Right atrium auricular region (tissue), 2 donors: ENCODE data around the gene MIPOL1. TPM values are rescaled to one million over a fixed set of nuclear protein-coding genes. Genes with fewer than 3 reads are reported as not detected.

Experiments used
- DNase-seq: peaks from one replicate; pipeline ENCODE4 v3.0.0-alpha.2; 2019; ENCODE audit warnings: low spot score
- H3K27ac ChIP-seq, 2 donors: fragments of 200-600 bp; sonication (generic); 1 replicate in 1 of 2; 2 replicates in 1 of 2; pipeline ENCODE4 v1.5.1; 2016 to 2019
- H3K27me3 ChIP-seq, 2 donors: fragments of 200-600 bp; sonication (generic); one replicate each; pipeline versions ENCODE4 v1.5.1 to v1.6.0; 2017 to 2019
- H3K36me3 ChIP-seq: fragments of 200-600 bp; sonication (generic); one replicate; pipeline ENCODE4 v1.5.1; 2016
- H3K4me1 ChIP-seq, 2 donors: fragments of 200-600 bp; sonication (generic); one replicate each; pipeline versions ENCODE4 v1.5.1 to v1.6.0; 2017 to 2019
- H3K4me3 ChIP-seq, 2 donors: fragments of 200-600 bp; sonication (generic); 1 replicate in 1 of 2; 2 replicates in 1 of 2; pipeline ENCODE4 v1.5.1; 2017 to 2019; ENCODE audit warnings: mild to moderate bottlenecking in 1 of 2, moderate library complexity in 1 of 2
- H3K9me3 ChIP-seq, 2 donors: fragments of 200-600 bp; sonication (generic); one replicate each; pipeline ENCODE4 v1.5.1; 2019
- CTCF ChIP-seq, 2 donors: fragments of 200-600 bp; sonication (generic); IDR thresholded peaks; one replicate each; pipeline ENCODE4 v1.5.1; 2019; ENCODE audit warnings: antibody characterized with exemption in 2 of 2
- total RNA-seq, 2 donors: library from RNA; depleted of rRNA; stranded (reverse); fragments of >200 nt; gene quantifications; one replicate each; pipeline ENCODE4 v1.1.0, GENCODE V29; 2016

MIPOL1 gene
- total RNA-seq, 2 donors from 2014 or later = 4.9 to 6.2 TPM

- no peak for TF ChIP-seq CTCF (IDR thresholded peaks at IDR 0.05)
These were observed 369.2 kb downstream of the MIPOL1 start for GRCh38 chr14:37566811-37567371.

GRCh38 chr14:37569729-37570128 lies 372.0 kb downstream of the MIPOL1 start:
- no peak overlapping the region for H3K27ac ChIP-seq
- TF ChIP-seq CTCF (IDR thresholded peaks at IDR 0.05) = no peak
- H3K36me3 ChIP-seq = no peaks in the 10 kb centered on the region
- H3K4me1 ChIP-seq = no peaks in the 10 kb centered on the region
- DNase-seq = no peak
- no peak overlapping the region for H3K4me3 ChIP-seq
- no peaks in the 10 kb centered on the region for H3K27me3 ChIP-seq
- H3K9me3 ChIP-seq = no peaks in the 10 kb centered on the region

More at GRCh38 chr14:37566811-37567371, 369.2 kb downstream of the MIPOL1 start:
- Histone ChIP-seq H3K9me3 (no peaks in the 10 kb centered on the region), H3K4me1 (no peaks in the 10 kb centered on the region), H3K4me3 (no peak overlapping the region), H3K27ac (no peak overlapping the region), H3K27me3 (no peaks in the 10 kb centered on the region), H3K36me3 (no peaks in the 10 kb centered on the region)
- no peak for DNase-seq

- Histone ChIP-seq H3K4me1 (no peaks in the 10 kb centered on the region), H3K4me3 (no peak overlapping the region), H3K36me3 (no peaks in the 10 kb centered on the region), H3K27ac (no peak overlapping the region), H3K9me3 (no peaks in the 10 kb centered on the region), H3K27me3 (no peaks in the 10 kb centered on the region)
- no peak for TF ChIP-seq CTCF (IDR thresholded peaks at IDR 0.05)
- no peak for DNase-seq
These were observed 373.7 kb downstream of the MIPOL1 start for GRCh38 chr14:37571391-37571790.

- Histone ChIP-seq H3K9me3 (no peaks in the 10 kb centered on the region), H3K4me3 (no peak overlapping the region), H3K27me3 (no peaks in the 10 kb centered on the region), H3K36me3 (no peaks in the 10 kb centered on the region), H3K27ac (no peak overlapping the region), H3K4me1 (no peaks in the 10 kb centered on the region)
- no peak for TF ChIP-seq CTCF (IDR thresholded peaks at IDR 0.05)
- DNase-seq = no peak
These were observed 375.6 kb downstream of the MIPOL1 start for GRCh38 chr14:37573356-37573755.

GRCh38 chr14:37579274-37579673 lies 381.5 kb downstream of the MIPOL1 start:
- Histone ChIP-seq H3K9me3 (no peaks in the 10 kb centered on the region), H3K4me1 (peaks cover 0 to 11% of the 10 kb centered on the region in 2 donors), H3K4me3 (no peak overlapping the region), H3K27ac (no peak overlapping the region), H3K27me3 (peaks cover 7 to 10% of the 10 kb centered on the region in 2 donors), H3K36me3 (no peaks in the 10 kb centered on the region)
- no peak for DNase-seq
- TF ChIP-seq CTCF (IDR thresholded peaks at IDR 0.05) = no peak

GRCh38 chr14:37580146-37580545 lies 382.4 kb downstream of the MIPOL1 start:
- TF ChIP-seq CTCF (IDR thresholded peaks at IDR 0.05) = no peak
- no peak overlapping the region for H3K4me3 ChIP-seq
- H3K9me3 ChIP-seq = no peaks in the 10 kb centered on the region
- peaks cover 7 to 19% of the 10 kb centered on the region in 2 donors for H3K27me3 ChIP-seq
- no peaks in the 10 kb centered on the region for H3K36me3 ChIP-seq
- DNase-seq = no peak
- H3K27ac ChIP-seq = no peak overlapping the region
- peaks cover 0 to 19% of the 10 kb centered on the region in 2 donors for H3K4me1 ChIP-seq
